GM19463 (cell line): ENCODE data around the gene CCN5.

Source experiments
- ATAC-seq: cut with Tn5 transposase; IDR thresholded peaks from one replicate; pipeline ENCODE4 v1.9.1; 2021; ENCODE audit warnings: mild to moderate bottlenecking, moderate library complexity; ENCODE audit not compliant: unreplicated experiment

CCN5 gene

GRCh38 chr20:44715499-44716308 is 535 bp downstream of the CCN5 start:
- ATAC-seq = no peak

- no peak for ATAC-seq
Measured at GRCh38 chr20:44716309-44717106, 1.3 kb downstream of the CCN5 start.

- no peak for ATAC-seq
Measured at GRCh38 chr20:44717986-44718385, 2.8 kb downstream of the CCN5 start.

GRCh38 chr20:44719841-44720240 is 4.7 kb downstream of the CCN5 start:
- ATAC-seq = no peak

- ATAC-seq = no peak
Measured at GRCh38 chr20:44720621-44720996, 5.4 kb downstream of the CCN5 start.

- no peak for ATAC-seq
Measured at GRCh38 chr20:44720997-44721784, 6.0 kb downstream of the CCN5 start.

- ATAC-seq = no peak
Measured at GRCh38 chr20:44721785-44722054, 6.6 kb downstream of the CCN5 start.

GRCh38 chr20:44722990-44723389 is 7.8 kb downstream of the CCN5 start:
- no peak for ATAC-seq

- ATAC-seq = no peak
Measured at GRCh38 chr20:44723391-44723790, 8.2 kb downstream of the CCN5 start.

GRCh38 chr20:44723798-44724362 is 8.7 kb downstream of the CCN5 start:
- no peak for ATAC-seq

- ATAC-seq = no peak
Measured at GRCh38 chr20:44724423-44725091, 9.4 kb downstream of the CCN5 start.

GRCh38 chr20:44725837-44726236 is 10.7 kb downstream of the CCN5 start:
- no peak for ATAC-seq

GRCh38 chr20:44727039-44727438 is 11.9 kb downstream of the CCN5 start:
- no peak for ATAC-seq

GRCh38 chr20:44727651-44728050 is 12.5 kb downstream of the CCN5 start:
- no peak for ATAC-seq

- no peak for ATAC-seq
Measured at GRCh38 chr20:44728801-44729443, 13.8 kb downstream of the CCN5 start.

- no peak for ATAC-seq
Measured at GRCh38 chr20:44730441-44730840, 15.3 kb downstream of the CCN5 start.

- ATAC-seq = no peak
Measured at GRCh38 chr20:44731657-44732056, 16.5 kb downstream of the CCN5 start.

GRCh38 chr20:44732327-44732726 is 17.2 kb downstream of the CCN5 start:
- ATAC-seq = no peak

GRCh38 chr20:44733341-44734069 is 18.3 kb downstream of the CCN5 start:
- no peak for ATAC-seq

- no peak for ATAC-seq
Measured at GRCh38 chr20:44734938-44735337, 19.8 kb downstream of the CCN5 start.
